SU-DHL-6 (cell line): ENCODE data around the gene NFIB.

ENCODE experiments used
- H2AFZ ChIP-seq: fragments of 200-600 bp; sonication (generic); 2 replicates; pipeline ENCODE4 v1.6.1; 2014; ENCODE audit warnings: low read depth, mild to moderate bottlenecking, moderate library complexity, mixed read lengths, antibody characterized with exemption, low read length; ENCODE audit not compliant: severe bottlenecking
- H3F3A ChIP-seq: fragments of 200-600 bp; shearing (Covaris generic); 2 replicates; pipeline ENCODE4 v1.6.0; 2016; ENCODE audit warnings: antibody characterized with exemption, mild to moderate bottlenecking; ENCODE audit not compliant: insufficient read depth
- H3K27ac ChIP-seq: fragments of 200-600 bp; sonication (generic); 2 replicates; pipeline ENCODE4 v1.5.1; 2016; ENCODE audit warnings: low read depth, mild to moderate bottlenecking, low read length, moderate library complexity, mixed read lengths
- H3K27me3 ChIP-seq: fragments of 200-600 bp; sonication (generic), shearing (Covaris generic); 2 replicates; pipeline ENCODE4 v1.6.0; 2014; ENCODE audit warnings: mild to moderate bottlenecking, low read length
- H3K36me3 ChIP-seq: fragments of 200-600 bp; sonication (generic); 2 replicates; pipeline ENCODE4 v1.6.1; 2014; ENCODE audit warnings: mild to moderate bottlenecking, low read length, mixed read lengths
- H3K4me2 ChIP-seq: fragments of 300-600, 200-600 bp; shearing (Covaris generic), sonication (generic); 2 replicates; pipeline ENCODE4 v1.6.0; 2014; ENCODE audit warnings: low read length, low read depth, mild to moderate bottlenecking; ENCODE audit not compliant: poor library complexity, severe bottlenecking
- H3K4me3 ChIP-seq: fragments of 200-600 bp; sonication (generic); 2 replicates; pipeline ENCODE4 v1.5.1; 2014; ENCODE audit warnings: antibody characterized with exemption, low read length, mild to moderate bottlenecking, mixed read lengths; ENCODE audit not compliant: insufficient read depth, poor library complexity, severe bottlenecking
- H3K79me2 ChIP-seq: fragments of 200-600 bp; sonication (generic); 2 replicates; pipeline ENCODE4 v1.6.1; 2014; ENCODE audit warnings: mild to moderate bottlenecking, low read length, moderate library complexity; ENCODE audit not compliant: insufficient read depth
- H3K9ac ChIP-seq: fragments of 200-600 bp; sonication (generic); 2 replicates; pipeline ENCODE4 v1.7.0; 2014; ENCODE audit warnings: mild to moderate bottlenecking, low read length
- H3K9me2 ChIP-seq: fragments of 200-600 bp; sonication (generic); replicated peaks from 2 replicates; pipeline ENCODE4 v1.6.1; 2014; ENCODE audit warnings: low read length; ENCODE audit not compliant: insufficient read depth
- H3K9me3 ChIP-seq: fragments of 200-600 bp; sonication (generic); 2 replicates; pipeline ENCODE4 v1.6.1; 2014; ENCODE audit warnings: low read length, mixed read lengths; ENCODE audit not compliant: insufficient read depth
- H4K20me1 ChIP-seq: fragments of 200-600 bp; sonication (generic); 2 replicates; pipeline ENCODE4 v1.6.1; 2014; ENCODE audit warnings: low read depth, mild to moderate bottlenecking, antibody characterized with exemption, low read length, moderate library complexity, mixed read lengths
- EZH2phosphoT487 ChIP-seq: fragments of 200-600 bp; sonication (generic), shearing (Covaris generic); conservative IDR thresholded peaks from 2 replicates; pipeline ENCODE4 v1.6.1; 2018; ENCODE audit warnings: mild to moderate bottlenecking, antibody characterized with exemption, low read length, moderate library complexity, mixed read lengths
- TF ChIP-seq, protein P1 (sequence below): fragments of 200-600 bp; sonication (generic); IDR thresholded peaks from one replicate; pipeline ENCODE4 v1.5.1; 2017; ENCODE audit warnings: antibody characterized with exemption, mild to moderate bottlenecking, low read length, moderate library complexity; ENCODE audit not compliant: insufficient read depth, poor library complexity, severe bottlenecking

The NFIB gene

DNA sequence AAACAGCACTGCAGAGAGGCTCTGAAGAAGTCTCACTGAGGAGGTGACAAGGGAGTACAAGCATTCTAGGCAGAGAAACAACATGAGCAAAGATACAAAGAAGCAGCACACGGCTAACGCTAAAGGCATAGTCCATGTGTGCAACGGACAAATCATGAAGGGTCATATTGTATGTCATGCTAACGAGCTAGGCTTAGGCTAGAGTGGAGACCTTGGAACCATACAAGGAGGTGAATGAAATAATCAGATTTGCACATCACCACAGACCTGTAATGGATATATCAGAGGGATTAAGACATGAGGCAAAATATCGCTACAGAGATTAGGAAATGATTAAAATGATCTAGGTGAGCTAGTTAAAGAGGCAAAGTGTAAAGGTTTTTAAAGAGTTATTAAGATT, 145.6 kb downstream of the NFIB start:
- Histone ChIP-seq H3K9me2 (no peaks in the 10 kb centered on the region), H2AFZ (no peak overlapping the region), H3K9me3 (no peaks in the 10 kb centered on the region), H3K4me2 (no peak overlapping the region), H3K27me3 (no peaks in the 10 kb centered on the region), H4K20me1 (no peaks in the 10 kb centered on the region), H3F3A (no peaks in the 10 kb centered on the region), H3K36me3 (no peaks in the 10 kb centered on the region), H3K9ac (no peak overlapping the region), H3K4me3 (no peak overlapping the region), H3K27ac (no peak overlapping the region), H3K79me2 (no peaks in the 10 kb centered on the region)
- TF ChIP-seq, protein P1, sequence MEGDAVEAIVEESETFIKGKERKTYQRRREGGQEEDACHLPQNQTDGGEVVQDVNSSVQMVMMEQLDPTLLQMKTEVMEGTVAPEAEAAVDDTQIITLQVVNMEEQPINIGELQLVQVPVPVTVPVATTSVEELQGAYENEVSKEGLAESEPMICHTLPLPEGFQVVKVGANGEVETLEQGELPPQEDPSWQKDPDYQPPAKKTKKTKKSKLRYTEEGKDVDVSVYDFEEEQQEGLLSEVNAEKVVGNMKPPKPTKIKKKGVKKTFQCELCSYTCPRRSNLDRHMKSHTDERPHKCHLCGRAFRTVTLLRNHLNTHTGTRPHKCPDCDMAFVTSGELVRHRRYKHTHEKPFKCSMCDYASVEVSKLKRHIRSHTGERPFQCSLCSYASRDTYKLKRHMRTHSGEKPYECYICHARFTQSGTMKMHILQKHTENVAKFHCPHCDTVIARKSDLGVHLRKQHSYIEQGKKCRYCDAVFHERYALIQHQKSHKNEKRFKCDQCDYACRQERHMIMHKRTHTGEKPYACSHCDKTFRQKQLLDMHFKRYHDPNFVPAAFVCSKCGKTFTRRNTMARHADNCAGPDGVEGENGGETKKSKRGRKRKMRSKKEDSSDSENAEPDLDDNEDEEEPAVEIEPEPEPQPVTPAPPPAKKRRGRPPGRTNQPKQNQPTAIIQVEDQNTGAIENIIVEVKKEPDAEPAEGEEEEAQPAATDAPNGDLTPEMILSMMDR = no peak
- no peak for TF ChIP-seq EZH2phosphoT487

DNA sequence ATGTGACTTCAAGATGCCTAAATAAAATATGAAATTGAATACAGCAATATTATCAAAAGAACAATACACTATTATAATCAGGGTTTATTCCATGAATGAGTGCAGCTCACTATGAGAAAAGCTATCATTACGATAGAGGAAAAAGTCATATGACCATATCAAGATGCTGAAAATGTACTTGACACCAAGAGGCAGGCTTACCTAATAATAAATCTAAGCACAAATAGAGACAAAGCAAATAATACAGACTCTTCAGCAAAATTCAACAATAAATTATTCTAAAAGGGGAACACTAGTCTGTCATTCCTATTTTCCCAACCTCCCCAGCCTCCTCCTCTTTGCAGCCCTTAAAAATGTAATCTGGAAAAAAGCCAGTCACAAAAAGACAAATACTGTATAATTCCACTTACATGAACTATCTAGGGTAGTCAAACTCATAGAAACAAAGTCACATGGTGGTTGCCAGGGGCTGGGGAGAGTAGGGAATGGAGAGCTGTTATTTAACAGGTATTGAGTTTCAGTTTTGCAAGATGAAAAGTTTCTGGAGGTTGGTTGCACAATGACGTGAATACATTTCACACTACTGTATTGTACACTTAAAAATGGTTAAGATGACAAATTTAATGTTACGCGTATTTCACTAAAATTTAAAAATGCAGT, 148.4 kb downstream of the NFIB start:
- Histone ChIP-seq H3K27me3 (no peaks in the 10 kb centered on the region), H3F3A (no peaks in the 10 kb centered on the region), H3K9me3 (no peaks in the 10 kb centered on the region), H3K79me2 (no peaks in the 10 kb centered on the region), H2AFZ (no peak overlapping the region), H3K9me2 (no peaks in the 10 kb centered on the region), H3K4me2 (no peak overlapping the region), H3K36me3 (no peaks in the 10 kb centered on the region), H4K20me1 (no peaks in the 10 kb centered on the region), H3K4me3 (no peak overlapping the region), H3K9ac (no peak overlapping the region), H3K27ac (no peak overlapping the region)
- TF ChIP-seq EZH2phosphoT487 = no peak
- TF ChIP-seq, protein P1 = no peak

- Histone ChIP-seq H3K27ac (no peak overlapping the region), H3K9ac (no peak overlapping the region), H3K4me2 (no peak overlapping the region), H3K9me3 (no peaks in the 10 kb centered on the region), H3F3A (no peaks in the 10 kb centered on the region), H3K27me3 (no peaks in the 10 kb centered on the region), H4K20me1 (no peaks in the 10 kb centered on the region), H3K9me2 (no peaks in the 10 kb centered on the region), H2AFZ (no peak overlapping the region), H3K36me3 (no peaks in the 10 kb centered on the region), H3K4me3 (no peak overlapping the region), H3K79me2 (no peaks in the 10 kb centered on the region)
- TF ChIP-seq, protein P1 = no peak
- no peak for TF ChIP-seq EZH2phosphoT487
Observed at GRCh38 chr9:14164908-14165307, 149.0 kb downstream of the NFIB start.
